Measurements from ENCODE around the gene DHX57. TPM values are rescaled to one million over a fixed set of nuclear protein-coding genes. Genes with fewer than 3 reads are reported as not detected.
A peak's percentile ranks its signal among the peaks of the same experiment; 100 is the strongest.

DHX57 gene
- total RNA-seq, 1 experiment from 2014 or later = 27.5 TPM

DNA sequence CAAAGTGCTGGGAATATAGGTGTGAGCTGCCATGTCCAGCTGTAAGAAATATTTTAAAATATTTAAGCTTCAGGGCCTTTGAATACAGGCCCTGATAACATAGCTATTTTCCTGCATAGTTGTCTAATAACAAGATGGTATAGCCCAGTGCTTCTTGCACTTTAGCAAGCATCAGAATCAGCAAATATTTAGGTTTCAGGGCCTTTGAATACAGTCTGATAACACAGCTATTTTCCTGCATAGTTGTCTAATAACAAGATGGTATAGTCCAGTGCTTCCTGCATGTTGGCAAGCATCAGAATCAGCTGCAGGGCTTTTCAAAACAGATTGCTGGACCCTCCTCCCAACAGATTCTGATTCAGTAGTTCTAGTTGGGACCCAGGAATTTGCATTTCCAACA, 92.1 kb downstream of the DHX57 start:
- peak overlapping the region; percentile 17 for H3K27ac ChIP-seq (ENCODE audit: insufficient read length, low read depth, low read length)
- H2BK5ac ChIP-seq (ENCODE audit: insufficient read length, low read length) = no peak overlapping the region

More for the DNA sequence above, 92.1 kb downstream of the DHX57 start:
- H4K5ac ChIP-seq (ENCODE audit: insufficient read length, low read depth, low read length) = no peak overlapping the region
- no peaks in the 10 kb centered on the region for H3K9me3 ChIP-seq (ENCODE audit: control insufficient read depth, low read depth, low read length)
- Mint-ChIP-seq H3K4me1 (peaks cover 11 to 15% of the 10 kb centered on the region in 2 experiments), H3K27ac (0 out of 7 replicates have a peak overlapping the region, but pooled peaks of 2 of the 3 experiments have one; percentile 23 to 63), H3K4me3 (no peak overlapping the region), H3K36me3 (ENCODE audit: insufficient read depth in 1 of 3, low read depth in 3 of 3) (peaks cover 8 to 21% (median 14%) of the 10 kb centered on the region in 3 experiments; a peak in 6 of 7 replicates), H3K27me3 (ENCODE audit: low read depth) (no peaks in the 10 kb centered on the region), H3K9me3 (no peaks in the 10 kb centered on the region)
- no peak overlapping the region for H2BK120ac ChIP-seq (ENCODE audit: low read depth, low read length, poor library complexity, severe bottlenecking)
- no peak overlapping the region for H2AK5ac ChIP-seq (ENCODE audit: insufficient read length, low read length)
- H3K27me3 ChIP-seq (ENCODE audit: insufficient read depth, low read length) = no peaks in the 10 kb centered on the region
- H4K20me1 ChIP-seq (ENCODE audit: control insufficient read depth, insufficient read depth, insufficient read length) = no peaks in the 10 kb centered on the region
- no peak overlapping the region for H3K4ac ChIP-seq (ENCODE audit: low read depth, low read length)
- no peak overlapping the region for H2BK12ac ChIP-seq (ENCODE audit: insufficient read length, low read depth, low read length)
- no peak overlapping the region for H3K9ac ChIP-seq (ENCODE audit: extremely low read depth, insufficient read length, low read length)
- H2BK15ac ChIP-seq (ENCODE audit: low read depth, low read length) = no peak overlapping the region
- no peaks in the 10 kb centered on the region for H3K79me2 ChIP-seq (ENCODE audit: insufficient read depth, low read length)
- TF ChIP-seq, protein P1, sequence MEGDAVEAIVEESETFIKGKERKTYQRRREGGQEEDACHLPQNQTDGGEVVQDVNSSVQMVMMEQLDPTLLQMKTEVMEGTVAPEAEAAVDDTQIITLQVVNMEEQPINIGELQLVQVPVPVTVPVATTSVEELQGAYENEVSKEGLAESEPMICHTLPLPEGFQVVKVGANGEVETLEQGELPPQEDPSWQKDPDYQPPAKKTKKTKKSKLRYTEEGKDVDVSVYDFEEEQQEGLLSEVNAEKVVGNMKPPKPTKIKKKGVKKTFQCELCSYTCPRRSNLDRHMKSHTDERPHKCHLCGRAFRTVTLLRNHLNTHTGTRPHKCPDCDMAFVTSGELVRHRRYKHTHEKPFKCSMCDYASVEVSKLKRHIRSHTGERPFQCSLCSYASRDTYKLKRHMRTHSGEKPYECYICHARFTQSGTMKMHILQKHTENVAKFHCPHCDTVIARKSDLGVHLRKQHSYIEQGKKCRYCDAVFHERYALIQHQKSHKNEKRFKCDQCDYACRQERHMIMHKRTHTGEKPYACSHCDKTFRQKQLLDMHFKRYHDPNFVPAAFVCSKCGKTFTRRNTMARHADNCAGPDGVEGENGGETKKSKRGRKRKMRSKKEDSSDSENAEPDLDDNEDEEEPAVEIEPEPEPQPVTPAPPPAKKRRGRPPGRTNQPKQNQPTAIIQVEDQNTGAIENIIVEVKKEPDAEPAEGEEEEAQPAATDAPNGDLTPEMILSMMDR (conservative IDR thresholded peaks at IDR 0.05) = no peak
- H3K4me1 ChIP-seq (ENCODE audit: insufficient read depth, low read length) = no peaks in the 10 kb centered on the region
- DNase-seq = no peak
- no peak overlapping the region for H3K56ac ChIP-seq (ENCODE audit: insufficient read length, low read depth, low read length)
- no peak overlapping the region for H3K23ac ChIP-seq (ENCODE audit: insufficient read length, low read depth, low read length)
- H4K8ac ChIP-seq (replicated peaks; ENCODE audit: insufficient read length, low read depth, low read length) = no peak overlapping the region
- no peak overlapping the region for H3K4me2 ChIP-seq (ENCODE audit: insufficient read depth, insufficient read length, low read length)
- H3K18ac ChIP-seq (ENCODE audit: insufficient read length, low read depth, low read length) = no peak overlapping the region
- no peaks in the 10 kb centered on the region for H3K79me1 ChIP-seq (ENCODE audit: insufficient read depth, low read depth, low read length, poor library complexity, severe bottlenecking)
- no peak overlapping the region for H3K14ac ChIP-seq (ENCODE audit: insufficient read depth, low read length)
- no peak overlapping the region for H4K91ac ChIP-seq (ENCODE audit: insufficient read length, low read depth, low read length)
- no peak overlapping the region for H3T11ph ChIP-seq (ENCODE audit: low read length)
- H3K23me2 ChIP-seq (ENCODE audit: insufficient read length, low read depth, low read length, poor library complexity, severe bottlenecking) = no peaks in the 10 kb centered on the region
- H2BK20ac ChIP-seq (ENCODE audit: low read depth, low read length, poor library complexity, severe bottlenecking) = no peak overlapping the region
- H2AFZ ChIP-seq (ENCODE audit: low read length) = no peak overlapping the region

Measured in H9 (cell line).